Breast epithelium (tissue), 3 donors: ENCODE results near the gene PPM1H.

Source experiments
- POLR2A ChIP-seq: fragments of 450-650 bp; IDR thresholded peaks from one replicate; pipeline ENCODE4 v1.6.1; 2016; ENCODE audit warnings: antibody characterized with exemption, mild to moderate bottlenecking, moderate library complexity
- POLR2AphosphoS5 ChIP-seq, 3 donors: sonication (generic); formaldehyde crosslinking; IDR thresholded peaks; one replicate each; pipeline ENCODE4 v1.6.1; 2017; ENCODE audit warnings: antibody characterized with exemption in 3 of 3
- TF ChIP-seq, protein P1 (sequence below), 3 donors: fragments of 450-650 bp; IDR thresholded peaks; one replicate each; pipeline ENCODE4 v1.5.1; 2016 to 2017; ENCODE audit warnings: antibody characterized with exemption in 3 of 3, mild to moderate bottlenecking in 3 of 3, moderate library complexity in 3 of 3

DNA sequence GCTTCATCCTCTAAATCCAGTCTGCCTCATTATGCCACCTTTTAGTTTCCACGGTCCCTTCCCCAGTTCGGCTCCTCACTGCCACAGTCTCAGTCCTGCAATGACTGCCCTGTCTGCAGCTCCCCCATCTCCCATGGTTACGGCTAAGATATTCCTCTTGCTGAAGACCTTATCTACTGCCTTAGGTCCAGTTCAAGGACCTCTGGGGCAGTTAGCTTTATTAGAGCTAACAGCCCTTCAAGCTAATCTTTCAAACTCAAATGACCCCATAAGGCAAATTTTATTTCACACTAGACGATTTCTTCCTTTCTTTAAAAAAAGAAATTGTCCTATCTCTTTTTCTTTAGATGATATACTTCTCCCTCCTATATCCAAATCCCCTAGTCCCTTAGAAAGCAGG lies 253.6 kb downstream of the PPM1H start:
- TF ChIP-seq, protein P1, sequence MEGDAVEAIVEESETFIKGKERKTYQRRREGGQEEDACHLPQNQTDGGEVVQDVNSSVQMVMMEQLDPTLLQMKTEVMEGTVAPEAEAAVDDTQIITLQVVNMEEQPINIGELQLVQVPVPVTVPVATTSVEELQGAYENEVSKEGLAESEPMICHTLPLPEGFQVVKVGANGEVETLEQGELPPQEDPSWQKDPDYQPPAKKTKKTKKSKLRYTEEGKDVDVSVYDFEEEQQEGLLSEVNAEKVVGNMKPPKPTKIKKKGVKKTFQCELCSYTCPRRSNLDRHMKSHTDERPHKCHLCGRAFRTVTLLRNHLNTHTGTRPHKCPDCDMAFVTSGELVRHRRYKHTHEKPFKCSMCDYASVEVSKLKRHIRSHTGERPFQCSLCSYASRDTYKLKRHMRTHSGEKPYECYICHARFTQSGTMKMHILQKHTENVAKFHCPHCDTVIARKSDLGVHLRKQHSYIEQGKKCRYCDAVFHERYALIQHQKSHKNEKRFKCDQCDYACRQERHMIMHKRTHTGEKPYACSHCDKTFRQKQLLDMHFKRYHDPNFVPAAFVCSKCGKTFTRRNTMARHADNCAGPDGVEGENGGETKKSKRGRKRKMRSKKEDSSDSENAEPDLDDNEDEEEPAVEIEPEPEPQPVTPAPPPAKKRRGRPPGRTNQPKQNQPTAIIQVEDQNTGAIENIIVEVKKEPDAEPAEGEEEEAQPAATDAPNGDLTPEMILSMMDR (IDR thresholded peaks at IDR 0.05) = no peak
- TF ChIP-seq POLR2A (no peak), POLR2AphosphoS5 (IDR thresholded peaks at IDR 0.05) (no peak)
